Measurements from ENCODE around the gene OCEL1.
"Not testable (repeated sequence)": the region's sequence is repeated elsewhere in the genome, so short reads cannot be mapped to it uniquely, and the experiment has no call there.

The OCEL1 gene

GRCh38 chr19:17266026-17266425 is 40.0 kb downstream of the OCEL1 start:
- no peak for DNase-seq

- DNase-seq: no peak
Observed at GRCh38 chr19:17266589-17266974, 40.6 kb downstream of the OCEL1 start.

GRCh38 chr19:17266975-17267788 is 41.2 kb downstream of the OCEL1 start, which contains the start of gene BABAM1:
Gene BABAM1, plus strand, starts transcription at chr19:17267443. Its CDS starts 1,364 bp downstream, at chr19:17268807.
- DNase-seq: peak; percentile 99

- no peak for DNase-seq
Observed at GRCh38 chr19:17268754-17269153, 42.7 kb downstream of the OCEL1 start.

- DNase-seq: not testable (repeated sequence)
Observed at GRCh38 chr19:17274892-17275291, 48.9 kb downstream of the OCEL1 start.

- DNase-seq: no peak
Observed at GRCh38 chr19:17275441-17276175, 49.6 kb downstream of the OCEL1 start.

All from DMS 273 treated with DMSO at 0.1 percent for 48 hours (cell line).